Adipose tissue (tissue), 3 donors: ENCODE data around the gene GLDC. TPM values are rescaled to one million over a fixed set of nuclear protein-coding genes. Genes with fewer than 3 reads are reported as not detected.
"Not testable (repeated sequence)": the region's sequence is repeated elsewhere in the genome, so short reads cannot be mapped to it uniquely, and the experiment has no call there.

Experiments used
- H3K27ac ChIP-seq: one replicate; pipeline ENCODE4 v1.5.1; 2013; ENCODE audit warnings: low read depth, low read length
- WGBS, 3 donors: extraction: QIAGEN DNeasy Blood & Tissue Kit; methylation state at CpG; one replicate each; pipeline ENCODE4 v1.1.7; 2013; 5-methylcytosine and 5-hydroxymethylcytosine counted together
- polyA plus RNA-seq, 3 donors: library from polyadenylated mRNA; stranded (reverse); fragments of 200-250 nt; gene quantifications; one replicate each; pipeline ENCODE4 v1.2.3, GENCODE V29; 2013
- donor health status: healthy with polysubstance abuse.
- donor health status: Bipolar disorder and iron deficiency.
- donor health status: healthy.

The GLDC gene
- under 1 TPM; 0.07 to 0.45 (median 0.12) TPM for polyA plus RNA-seq

GRCh38 chr9:6645355-6646292, at the start of gene GLDC:
Gene GLDC (minus strand): TSS chr9:6645729. CDS start chr9:6645499, 230 bp downstream.
- 2 to 3% (median 2%) methylated on average over 46 to 68 of the region's 68 CpGs for WGBS, 3 donors
- no peak within 1 kb of the TSS for H3K27ac ChIP-seq

GRCh38 chr9:6692881-6693361, 47.4 kb upstream of the GLDC start:
- WGBS, 3 donors, result 75 to 88% (median 85%) methylated on average over 9 of the region's 9 CpGs
- no peak overlapping the region for H3K27ac ChIP-seq

- no peak overlapping the region for H3K27ac ChIP-seq
- 85 to 94% (median 91%) methylated on average over 6 of the region's 6 CpGs for WGBS, 3 donors
Measured at GRCh38 chr9:6692433-6692832, 46.9 kb upstream of the GLDC start.

- 92 to 96% (median 94%) methylated on average over 7 of the region's 7 CpGs for WGBS, 3 donors
- H3K27ac ChIP-seq, result not testable (repeated sequence)
Measured at GRCh38 chr9:6690675-6691070, 45.1 kb upstream of the GLDC start.

GRCh38 chr9:6689893-6690674, 44.6 kb upstream of the GLDC start:
- WGBS, 3 donors, result 46 to 78% (median 48%) methylated on average over 2 of the region's 2 CpGs
- no peak overlapping the region for H3K27ac ChIP-seq

- 94 to 95% (median 94%) methylated on average over 4 of the region's 4 CpGs for WGBS, 3 donors
- no peak overlapping the region for H3K27ac ChIP-seq
Measured at GRCh38 chr9:6687180-6687579, 41.7 kb upstream of the GLDC start.

- H3K27ac ChIP-seq, result no peak overlapping the region
- 46 to 51% (median 48%) methylated on average over 3 of the region's 3 CpGs for WGBS, 3 donors
Measured at GRCh38 chr9:6686396-6686795, 40.9 kb upstream of the GLDC start.

- no peak overlapping the region for H3K27ac ChIP-seq
- WGBS, 3 donors, result 30 to 47% (median 46%) methylated on average over 15 of the region's 15 CpGs
Measured at GRCh38 chr9:6681957-6682501, 36.5 kb upstream of the GLDC start.

- H3K27ac ChIP-seq, result peak overlapping the region; percentile 70
Measured at GRCh38 chr9:6681147-6681956, 35.8 kb upstream of the GLDC start.

GRCh38 chr9:6680797-6681146, 35.2 kb upstream of the GLDC start:
- 0 to 1% (median 0%) methylated on average over 26 of the region's 26 CpGs for WGBS, 3 donors
- H3K27ac ChIP-seq, result peak overlapping the region; percentile 70

More at GRCh38 chr9:6681147-6681956, 35.8 kb upstream of the GLDC start:
- 0% methylated on average over 71 to 72 of the region's 72 CpGs for WGBS, 3 donors

GRCh38 chr9:6677803-6678202, 32.3 kb upstream of the GLDC start:
- 87 to 90% (median 87%) methylated on average over 7 of the region's 7 CpGs for WGBS, 3 donors
- H3K27ac ChIP-seq, result no peak overlapping the region

- 82 to 86% (median 86%) methylated on average over 6 of the region's 6 CpGs for WGBS, 3 donors
Measured at GRCh38 chr9:6676254-6676921, 30.9 kb upstream of the GLDC start.

GRCh38 chr9:6675268-6675667, 29.7 kb upstream of the GLDC start:
- H3K27ac ChIP-seq, result no peak overlapping the region
- WGBS, 3 donors, result 82 to 91% (median 87%) methylated on average over 4 of the region's 4 CpGs

More at GRCh38 chr9:6676254-6676921, 30.9 kb upstream of the GLDC start:
- no peak overlapping the region for H3K27ac ChIP-seq

GRCh38 chr9:6673326-6674025, 27.9 kb upstream of the GLDC start:
- no peak overlapping the region for H3K27ac ChIP-seq
- WGBS, 3 donors, result 65 to 86% (median 74%) methylated on average over 1 of the region's 1 CpG

GRCh38 chr9:6672118-6672517, 26.6 kb upstream of the GLDC start:
- no peak overlapping the region for H3K27ac ChIP-seq
- 68 to 82% (median 81%) methylated on average over 3 of the region's 3 CpGs for WGBS, 3 donors

GRCh38 chr9:6671416-6671815, 25.9 kb upstream of the GLDC start:
- 80 to 88% (median 83%) methylated on average over 4 of the region's 4 CpGs for WGBS, 3 donors
- no peak overlapping the region for H3K27ac ChIP-seq

- no peak overlapping the region for H3K27ac ChIP-seq
- 90 to 95% (median 94%) methylated on average over 14 of the region's 14 CpGs for WGBS, 3 donors
Measured at GRCh38 chr9:6669881-6670280, 24.4 kb upstream of the GLDC start.
